ENCODE results near the gene APLP2.

APLP2 gene

DNA sequence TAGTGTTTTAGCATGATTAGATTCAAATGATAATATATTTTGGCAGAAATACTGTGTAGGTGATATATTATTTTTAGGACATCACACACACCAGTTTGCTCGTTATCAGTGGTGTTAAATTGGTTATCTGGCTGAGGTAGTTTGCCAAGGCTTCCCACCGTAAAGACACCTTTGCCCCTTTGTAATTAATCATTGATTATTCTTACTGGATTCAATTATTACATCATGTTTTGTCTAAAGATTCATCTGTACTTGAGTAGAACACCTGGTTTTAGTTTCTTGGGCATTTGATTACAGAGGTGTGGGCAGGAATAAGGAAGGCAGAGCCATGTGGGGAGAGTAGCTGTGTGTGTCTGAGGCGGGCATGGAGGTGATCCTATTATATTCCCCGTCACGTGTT, 50.4 kb downstream of the APLP2 start:
- DNase-seq (ENCODE audit: low spot score) = no peak

DNA sequence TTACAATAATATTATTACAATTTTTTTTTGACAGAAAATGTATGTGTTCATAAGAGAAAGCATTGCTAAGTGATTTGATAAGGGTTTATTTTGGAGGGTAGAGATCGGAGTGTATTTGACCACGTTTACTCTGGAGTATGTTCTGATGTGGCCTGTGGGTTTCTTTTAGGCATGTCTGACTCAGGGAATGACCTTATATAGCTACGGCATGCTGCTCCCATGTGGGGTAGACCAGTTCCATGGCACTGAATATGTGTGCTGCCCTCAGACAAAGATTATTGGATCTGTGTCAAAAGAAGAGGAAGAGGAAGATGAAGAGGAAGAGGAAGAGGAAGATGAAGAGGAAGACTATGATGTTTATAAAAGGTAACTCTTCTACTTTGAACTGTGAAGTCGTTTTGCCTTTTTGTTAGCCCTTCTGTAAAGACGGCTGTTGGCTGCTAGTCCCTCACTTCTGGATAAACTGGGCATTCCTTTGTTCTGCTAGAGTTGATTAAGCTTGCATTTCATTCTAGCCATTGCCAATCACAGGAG, 51.8 kb downstream of the APLP2 start:
- DNase-seq (ENCODE audit: low spot score) = no peak

- no peak for DNase-seq (ENCODE audit: low spot score)
Observed at GRCh38 chr11:130122141-130122575, 52.5 kb downstream of the APLP2 start.

- DNase-seq (ENCODE audit: low spot score) = no peak
Observed at GRCh38 chr11:130123414-130124040, 53.8 kb downstream of the APLP2 start.

- DNase-seq (ENCODE audit: low spot score) = no peak
Observed at GRCh38 chr11:130124096-130124495, 54.4 kb downstream of the APLP2 start.

GRCh38 chr11:130125638-130126037, 55.9 kb downstream of the APLP2 start:
- DNase-seq (ENCODE audit: low spot score) = no peak

GRCh38 chr11:130126516-130126915, 56.8 kb downstream of the APLP2 start:
- DNase-seq (ENCODE audit: low spot score) = no peak

DNA sequence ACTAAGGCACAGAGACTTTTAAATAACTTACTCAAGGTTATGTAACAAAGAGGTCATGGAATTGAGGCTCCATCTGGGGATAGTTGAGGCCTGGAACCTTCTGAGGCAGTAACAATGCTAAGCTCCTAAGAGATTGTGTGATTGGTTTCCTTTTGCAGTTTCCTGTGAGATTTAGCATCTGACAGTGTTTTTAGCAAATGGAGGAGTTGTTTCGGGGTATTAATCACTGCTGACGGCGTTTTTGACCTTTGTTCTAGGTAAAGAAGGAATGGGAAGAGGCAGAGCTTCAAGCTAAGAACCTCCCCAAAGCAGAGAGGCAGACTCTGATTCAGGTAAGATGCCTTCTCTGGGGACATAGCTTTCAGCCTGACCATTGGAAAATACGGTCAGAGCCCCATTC, 57.8 kb downstream of the APLP2 start:
- no peak for DNase-seq (ENCODE audit: low spot score)

DNA sequence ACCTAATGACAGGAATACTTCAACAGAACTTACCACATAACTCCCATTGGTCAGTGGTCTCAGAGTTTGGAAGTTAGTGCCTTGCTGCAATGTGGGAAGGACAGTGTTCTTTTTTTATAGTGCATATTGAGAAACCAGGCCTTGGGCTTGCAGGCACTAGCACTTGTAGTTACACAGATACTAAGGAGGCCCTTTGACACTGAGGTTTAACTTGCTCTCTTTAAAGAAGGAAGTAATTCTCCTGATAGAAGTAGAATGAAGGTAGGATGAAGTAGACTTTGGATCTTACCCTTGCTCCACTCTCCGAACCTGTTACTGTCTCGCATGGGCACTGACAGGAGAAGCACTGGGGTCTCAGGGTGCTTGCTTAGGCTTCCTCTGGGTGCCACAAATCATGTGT, 58.9 kb downstream of the APLP2 start:
- DNase-seq (ENCODE audit: low spot score) = no peak

DNA sequence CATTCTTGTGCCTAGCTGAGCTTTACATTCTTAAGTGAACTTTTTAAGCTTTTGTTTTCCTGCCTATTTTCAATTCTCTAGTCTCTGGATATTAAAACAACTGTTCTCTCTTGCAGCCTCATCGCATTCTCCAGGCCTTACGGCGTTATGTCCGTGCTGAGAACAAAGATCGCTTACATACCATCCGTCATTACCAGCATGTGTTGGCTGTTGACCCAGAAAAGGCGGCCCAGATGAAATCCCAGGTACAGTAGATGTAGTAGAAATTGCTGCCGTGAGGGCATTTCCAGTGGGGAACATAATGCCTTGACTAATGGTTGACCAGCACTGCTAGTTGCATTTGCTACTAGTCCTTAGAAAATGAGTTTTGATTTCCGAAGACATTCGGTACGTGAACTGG, 60.2 kb downstream of the APLP2 start:
- no peak for DNase-seq (ENCODE audit: low spot score)

GRCh38 chr11:130131961-130132850, 62.5 kb downstream of the APLP2 start:
- peak; percentile 82 for DNase-seq (ENCODE audit: low spot score)

- no peak for DNase-seq (ENCODE audit: low spot score)
Observed at GRCh38 chr11:130133716-130134115, 64.0 kb downstream of the APLP2 start.

GRCh38 chr11:130136107-130136506, 66.4 kb downstream of the APLP2 start:
- no peak for DNase-seq (ENCODE audit: low spot score)

GRCh38 chr11:130137999-130138398, 68.3 kb downstream of the APLP2 start:
- no peak for DNase-seq (ENCODE audit: low spot score)

DNA sequence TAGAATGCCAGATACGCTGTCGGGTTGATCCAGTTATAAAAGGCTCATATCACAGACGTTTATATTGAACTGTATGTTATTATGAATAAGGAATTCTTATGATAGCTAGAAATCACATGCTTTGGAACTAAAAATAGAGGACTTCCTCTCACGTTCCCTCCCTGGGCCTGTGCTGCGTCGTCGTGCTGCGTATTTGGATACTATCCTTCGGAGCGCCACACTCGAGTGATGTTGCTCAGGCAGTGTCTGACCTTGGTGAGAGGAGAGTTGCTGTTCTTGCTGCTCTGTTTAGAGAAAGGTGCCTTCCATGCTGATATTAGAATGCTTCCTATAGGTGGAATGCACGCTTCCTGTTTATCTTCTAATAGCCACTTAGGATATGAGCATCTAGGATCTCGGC, 69.7 kb downstream of the APLP2 start:
- no peak for DNase-seq (ENCODE audit: low spot score)

DNA sequence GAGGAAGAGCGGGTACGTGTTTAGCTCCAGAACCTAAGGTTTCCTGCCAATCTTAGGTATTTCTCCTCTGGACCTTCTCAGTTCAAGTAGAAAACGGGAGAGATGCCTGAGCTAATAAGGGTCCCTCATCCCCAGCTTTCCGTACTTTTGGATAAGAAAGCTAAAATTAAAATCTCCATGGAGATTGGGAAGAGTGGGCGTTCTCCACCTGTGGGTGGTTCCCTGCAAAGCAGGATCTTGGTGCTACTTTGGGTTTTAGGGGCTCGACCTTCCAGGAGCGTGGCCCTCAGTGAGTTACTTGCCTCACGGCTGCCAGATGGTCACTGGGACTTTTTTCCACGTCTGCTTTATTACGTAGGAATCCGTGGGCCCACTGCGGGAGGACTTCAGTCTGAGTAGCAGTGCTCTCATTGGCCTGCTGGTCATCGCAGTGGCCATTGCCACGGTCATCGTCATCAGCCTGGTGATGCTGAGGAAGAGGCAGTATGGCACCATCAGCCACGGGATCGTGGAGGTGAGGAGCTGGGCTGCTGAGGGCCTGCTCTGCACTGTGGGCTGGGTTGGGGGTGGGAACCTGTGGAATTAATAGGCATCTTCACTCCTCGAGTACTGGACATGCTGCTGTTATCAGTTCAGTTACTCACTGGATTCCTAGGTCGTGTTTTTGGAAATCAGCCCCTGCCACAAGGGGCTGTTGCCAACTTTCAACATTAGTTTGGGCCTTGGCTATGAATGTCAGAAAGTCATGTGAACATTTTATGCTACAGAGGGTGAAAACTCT, 72.1 kb downstream of the APLP2 start:
- no peak for DNase-seq (ENCODE audit: low spot score)

DNA sequence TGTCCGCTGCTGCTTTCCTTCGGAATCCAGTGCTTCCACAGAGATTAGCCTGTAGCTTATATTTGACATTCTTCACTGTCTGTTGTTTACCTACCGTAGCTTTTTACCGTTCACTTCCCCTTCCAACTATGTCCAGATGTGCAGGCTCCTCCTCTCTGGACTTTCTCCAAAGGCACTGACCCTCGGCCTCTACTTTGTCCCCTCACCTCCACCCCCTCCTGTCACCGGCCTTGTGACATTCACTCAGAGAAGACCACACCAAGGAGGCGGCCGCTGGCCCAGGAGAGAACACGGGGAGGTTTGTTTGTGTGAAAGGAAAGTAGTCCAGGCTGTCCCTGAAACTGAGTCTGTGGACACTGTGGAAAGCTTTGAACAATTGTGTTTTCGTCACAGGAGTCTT, 74.4 kb downstream of the APLP2 start:
- no peak for DNase-seq (ENCODE audit: low spot score)

DNA sequence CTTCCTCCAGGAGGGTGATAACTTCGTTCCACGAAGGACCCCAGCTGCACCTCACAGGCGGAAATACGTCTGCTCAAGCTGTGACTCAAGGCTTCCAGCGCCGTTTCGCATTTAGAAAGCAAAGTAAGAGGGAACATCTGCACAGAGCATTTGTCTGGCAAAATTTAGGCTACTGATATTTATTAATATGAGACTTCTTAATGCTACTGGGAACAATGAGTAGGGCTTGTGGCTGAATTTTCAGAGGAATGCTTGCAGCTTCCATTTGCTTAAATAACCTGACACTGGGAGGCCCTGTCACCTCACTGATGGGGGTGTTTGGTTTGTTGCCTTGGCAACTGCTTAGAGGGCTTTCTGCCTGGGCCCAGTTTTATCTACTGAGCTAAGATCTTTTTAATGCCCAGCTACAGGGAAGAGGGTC, 75.2 kb downstream of the APLP2 start:
- DNase-seq (ENCODE audit: low spot score) = no peak

- DNase-seq (ENCODE audit: low spot score) = no peak
Observed at GRCh38 chr11:130145311-130145812, 75.7 kb downstream of the APLP2 start.

DNA sequence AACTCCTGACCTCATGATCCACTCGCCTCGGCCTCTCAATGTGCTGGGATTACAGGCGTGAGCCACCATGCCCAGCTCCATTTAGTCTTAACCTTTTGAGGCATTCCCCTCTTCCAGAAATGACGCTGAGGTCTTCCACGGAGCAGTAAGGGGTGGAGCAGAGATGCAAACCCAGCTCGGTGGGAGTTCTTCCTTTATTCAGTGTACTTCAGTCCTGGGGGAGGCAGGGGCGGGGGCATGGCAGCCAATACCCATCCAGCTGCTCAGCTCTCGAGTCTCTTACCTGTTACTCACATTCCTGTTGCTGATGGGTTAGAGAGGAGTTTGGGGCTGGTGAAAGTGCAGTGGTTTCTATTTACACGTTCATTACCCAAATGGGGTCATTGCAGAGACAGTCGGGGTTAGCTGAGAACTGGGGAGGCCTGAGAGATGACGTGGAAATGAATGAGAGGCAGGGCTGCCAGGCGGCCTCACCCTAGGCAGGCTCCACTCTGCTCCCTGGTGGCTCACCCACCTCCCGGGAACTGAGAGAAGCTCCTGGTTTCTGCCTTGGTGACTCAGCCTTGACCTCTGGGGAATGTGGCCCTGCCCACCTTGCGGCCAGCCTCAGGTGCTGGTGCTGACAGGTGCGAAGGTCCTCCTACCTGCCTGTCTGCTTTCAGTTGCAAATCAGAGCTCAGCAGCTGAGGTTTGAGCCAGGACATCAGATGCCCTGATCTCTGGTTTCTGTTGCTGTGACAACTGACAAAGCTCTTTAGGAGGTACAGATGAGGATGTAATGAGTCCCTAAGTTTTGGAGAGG, 76.5 kb downstream of the APLP2 start:
- DNase-seq (ENCODE audit: low spot score) = peak; percentile 86

DNA sequence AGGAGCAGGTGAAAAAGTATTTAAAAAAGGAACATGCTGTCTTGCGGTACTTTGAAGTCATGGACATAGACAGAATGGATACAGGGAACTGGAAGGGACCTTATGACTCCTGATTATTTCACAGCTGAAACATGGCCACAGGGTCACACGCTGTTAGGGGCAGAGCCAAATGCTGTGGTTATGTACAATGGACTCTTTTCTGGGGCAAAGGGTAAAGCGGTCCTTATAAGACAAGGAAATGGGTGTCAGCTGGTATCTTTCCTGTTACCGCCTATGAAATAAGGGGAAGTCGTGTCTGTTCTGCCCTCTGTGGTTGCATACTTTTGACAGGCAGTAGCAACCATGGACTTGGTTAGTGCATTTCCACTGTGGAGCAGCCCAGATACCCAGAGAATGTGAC, 77.1 kb downstream of the APLP2 start:
- DNase-seq (ENCODE audit: low spot score) = no peak

Measured in iPS-NIHi11 (cell line).